Thymus (tissue), 11 donors: ENCODE results near the gene FAM83E. TPM values are rescaled to one million over a fixed set of nuclear protein-coding genes. Genes with fewer than 3 reads are reported as not detected.
A peak's percentile ranks its signal among the peaks of the same experiment; 100 is the strongest.
"Not testable (repeated sequence)": the region's sequence is repeated elsewhere in the genome, so short reads cannot be mapped to it uniquely, and the experiment has no call there.

Experiments
- DNase-seq, 9 donors: peaks; one replicate each; pipeline ENCODE4 v3.0.0-alpha.2; 2013; ENCODE audit warnings: low spot score in 9 of 9, low read depth in 6 of 9, missing footprints in 1 of 9
- H3K27ac ChIP-seq, 2 donors: one replicate each; pipeline ENCODE4 v1.5.1; 2013; ENCODE audit warnings: control low read depth in 1 of 2, low read depth in 1 of 2, low read length in 1 of 2, mild to moderate bottlenecking in 1 of 2, moderate library complexity in 1 of 2
- H3K27me3 ChIP-seq, 2 donors: one replicate each; pipeline ENCODE4 v1.5.1; 2013; ENCODE audit warnings: low read length in 1 of 2; ENCODE audit not compliant: control insufficient read depth in 2 of 2, insufficient read depth in 1 of 2
- H3K36me3 ChIP-seq, 2 donors: one replicate each; pipeline ENCODE4 v1.5.1; 2013; ENCODE audit warnings: low read length in 1 of 2, mild to moderate bottlenecking in 1 of 2, moderate library complexity in 1 of 2; ENCODE audit not compliant: control insufficient read depth in 2 of 2, insufficient read depth in 2 of 2
- H3K4me1 ChIP-seq, 2 donors: one replicate each; pipeline ENCODE4 v1.5.1; 2013; ENCODE audit warnings: low read length in 2 of 2; ENCODE audit not compliant: control insufficient read depth in 2 of 2, insufficient read depth in 2 of 2
- H3K4me3 ChIP-seq, 2 donors: one replicate each; pipeline ENCODE4 v1.5.1; 2013; ENCODE audit warnings: low read length in 2 of 2, control low read depth in 1 of 2, mild to moderate bottlenecking in 1 of 2
- H3K9me3 ChIP-seq, 2 donors: one replicate each; pipeline ENCODE4 v1.5.1; 2013; ENCODE audit warnings: low read length in 1 of 2, mild to moderate bottlenecking in 1 of 2; ENCODE audit not compliant: control insufficient read depth in 2 of 2, insufficient read depth in 1 of 2
- WGBS: extraction: QIAGEN DNeasy Blood & Tissue Kit; methylation state at CpG from one replicate; pipeline ENCODE4 v1.1.7; 2013; 5-methylcytosine and 5-hydroxymethylcytosine counted together
- polyA plus RNA-seq: library from polyadenylated mRNA; stranded (reverse); fragments of 200-250 nt; gene quantifications from one replicate; pipeline ENCODE4 v1.2.3, GENCODE V29; 2013
- total RNA-seq: library from RNA; stranded (reverse); fragments of 120-200 nt; gene quantifications from one replicate; pipeline ENCODE4 v1.2.4, GENCODE V29; 2013
- donor health status: healthy.

FAM83E gene
- total and polyA plus RNA-seq, 2 donors, result 0.33 to 2.2 TPM

DNA sequence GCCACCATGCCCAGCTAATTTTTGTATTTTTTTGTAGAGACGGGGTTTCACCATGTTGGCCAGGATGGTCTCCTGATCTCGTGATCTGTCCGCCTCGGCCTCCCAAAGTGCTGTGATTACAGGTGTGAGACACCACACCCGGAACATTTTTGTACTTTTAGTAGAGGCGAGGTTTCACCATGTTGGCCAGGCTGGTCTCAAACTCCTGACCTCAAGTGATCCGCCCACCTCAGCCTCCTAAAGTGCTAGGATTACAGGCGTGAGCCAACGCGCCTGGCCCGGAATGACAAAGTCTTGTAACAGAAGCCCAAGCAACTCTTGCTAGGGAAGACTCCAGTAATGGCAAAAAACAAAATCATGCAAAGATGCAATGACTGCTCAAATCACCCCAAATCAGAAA is 17.4 kb upstream of the FAM83E start:
- Histone ChIP-seq H3K36me3 (peaks cover 36 to 44% of the 10 kb centered on the region in 2 donors), H3K4me1 (peaks cover 17 to 60% of the 10 kb centered on the region in 2 donors)
- not testable (repeated sequence) for H3K9me3 ChIP-seq, H3K27me3 ChIP-seq, DNase-seq, H3K4me3 ChIP-seq, H3K27ac ChIP-seq
- 96% methylated on average over 11 of the region's 11 CpGs for WGBS

DNA sequence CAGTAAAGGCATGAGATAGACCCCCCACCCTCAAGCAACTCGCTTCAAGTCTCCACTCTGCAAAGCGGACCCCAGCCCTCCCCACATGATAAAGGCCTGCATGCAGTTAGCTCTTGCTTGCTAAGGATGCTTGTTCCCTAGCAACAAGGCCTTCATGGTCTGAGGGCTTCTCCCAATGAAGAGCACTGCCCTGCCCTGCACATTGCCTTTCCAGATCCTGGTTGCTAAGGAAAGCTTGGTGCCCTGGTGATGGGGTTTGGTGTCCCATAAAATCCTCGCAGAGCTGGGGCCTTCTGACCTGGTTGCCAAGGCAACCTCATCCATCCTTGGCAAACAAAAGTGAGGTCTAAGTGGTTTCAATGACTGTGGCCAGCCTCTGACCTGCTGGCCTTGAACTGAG is 16.3 kb upstream of the FAM83E start:
- Histone ChIP-seq H3K36me3 (peaks cover 41 to 44% of the 10 kb centered on the region in 2 donors), H3K27ac (no peak overlapping the region), H3K9me3 (peaks cover 0 to 9% of the 10 kb centered on the region in 2 donors), H3K4me1 (peaks cover 17 to 56% of the 10 kb centered on the region in 2 donors), H3K27me3 (no peaks in the 10 kb centered on the region), H3K4me3 (no peak overlapping the region)
- 95% methylated on average over 3 of the region's 3 CpGs for WGBS
- no peak for DNase-seq

DNA sequence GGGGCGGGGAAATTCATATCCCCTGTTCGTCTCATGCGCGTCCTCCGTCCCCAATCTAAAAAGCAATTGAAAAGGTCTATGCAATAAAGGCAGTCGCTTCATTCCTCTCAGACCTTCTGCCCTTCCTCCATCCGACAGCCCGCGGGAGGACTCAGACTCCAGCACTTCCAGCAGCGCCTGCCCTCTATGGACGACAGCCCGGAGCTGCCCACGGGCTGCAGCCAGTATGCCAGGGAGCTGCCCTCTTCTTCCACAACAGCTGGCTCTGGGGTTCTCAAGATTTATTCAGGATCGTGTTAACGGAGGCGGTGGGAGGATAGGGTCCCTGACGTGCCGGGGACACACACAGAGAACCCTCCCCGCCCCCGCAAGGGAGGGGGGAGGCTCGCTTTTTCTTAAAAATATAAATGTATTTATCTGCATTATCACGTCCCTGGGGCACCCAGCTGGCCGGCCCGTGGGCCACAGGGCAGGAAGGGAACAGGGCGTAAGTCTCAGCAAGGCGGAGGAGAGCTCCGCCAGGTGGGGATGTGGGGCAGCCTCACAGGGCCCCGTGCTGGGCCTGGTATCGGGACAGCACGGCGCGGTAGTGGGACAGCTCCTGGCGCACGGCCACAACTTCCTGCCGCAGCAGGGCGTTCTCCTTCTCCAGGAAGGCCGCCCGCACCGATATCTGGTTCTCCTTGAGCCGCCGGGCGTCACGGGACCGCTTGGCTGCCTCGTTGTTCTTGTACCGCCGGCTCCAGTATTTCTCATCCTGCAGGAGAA is 15.6 kb upstream of the FAM83E start:
- WGBS, result 68% methylated on average over 47 of the region's 47 CpGs
- Histone ChIP-seq H3K4me3 (no peak overlapping the region), H3K4me1 (peaks cover 17 to 51% of the 10 kb centered on the region in 2 donors), H3K27me3 (no peaks in the 10 kb centered on the region), H3K27ac (peak overlapping the region in 1 of 2 donors; percentile 44), H3K9me3 (peaks cover 0 to 9% of the 10 kb centered on the region in 2 donors), H3K36me3 (peaks cover 46 to 51% of the 10 kb centered on the region in 2 donors)
- no peak for DNase-seq

DNA sequence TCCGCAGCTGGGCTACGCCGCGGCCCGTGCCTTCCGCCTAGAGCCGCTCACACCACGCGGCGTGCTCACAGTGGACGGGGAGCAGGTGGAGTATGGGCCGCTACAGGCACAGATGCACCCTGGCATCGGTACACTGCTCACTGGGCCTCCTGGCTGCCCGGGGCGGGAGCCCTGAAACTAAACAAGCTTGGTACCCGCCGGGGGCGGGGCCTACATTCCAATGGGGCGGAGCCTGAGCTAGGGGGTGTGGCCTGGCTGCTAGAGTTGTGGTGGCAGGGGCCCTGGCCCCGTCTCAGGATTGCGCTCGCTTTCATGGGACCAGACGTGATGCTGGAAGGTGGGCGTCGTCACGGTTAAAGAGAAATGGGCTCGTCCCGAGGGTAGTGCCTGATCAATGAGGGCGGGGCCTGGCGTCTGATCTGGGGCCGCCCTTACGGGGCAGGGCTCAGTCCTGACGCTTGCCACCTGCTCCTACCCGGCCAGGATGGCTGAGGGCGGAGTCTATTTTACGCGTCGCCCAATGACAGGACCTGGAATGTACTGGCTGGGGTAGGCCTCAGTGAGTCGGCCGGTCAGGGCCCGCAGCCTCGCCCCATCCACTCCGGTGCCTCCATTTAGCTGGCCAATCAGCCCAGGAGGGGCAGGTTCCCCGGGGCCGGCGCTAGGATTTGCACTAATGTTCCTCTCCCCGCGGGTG is 14.9 kb upstream of the FAM83E start:
- peaks cover 12 to 51% of the 10 kb centered on the region in 2 donors for H3K4me1 ChIP-seq
- no peak overlapping the region for H3K4me3 ChIP-seq
- H3K9me3 ChIP-seq, result peaks cover 0 to 8% of the 10 kb centered on the region in 2 donors
- H3K27me3 ChIP-seq, result no peaks in the 10 kb centered on the region
- 91% methylated on average over 48 of the region's 48 CpGs for WGBS
- peaks cover 48 to 51% of the 10 kb centered on the region in 2 donors for H3K36me3 ChIP-seq
- no peak for DNase-seq
- no peak overlapping the region for H3K27ac ChIP-seq

DNA sequence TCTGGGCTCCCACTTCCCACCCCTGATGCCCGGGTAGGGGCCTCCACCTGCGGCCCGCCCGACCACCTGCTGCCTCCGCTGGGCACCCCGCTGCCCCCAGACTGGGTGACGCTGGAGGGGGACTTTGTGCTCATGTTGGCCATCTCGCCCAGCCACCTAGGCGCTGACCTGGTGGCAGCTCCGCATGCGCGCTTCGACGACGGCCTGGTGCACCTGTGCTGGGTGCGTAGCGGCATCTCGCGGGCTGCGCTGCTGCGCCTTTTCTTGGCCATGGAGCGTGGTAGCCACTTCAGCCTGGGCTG is 14.4 kb upstream of the FAM83E start:
- WGBS, result 98% methylated on average over 22 of the region's 22 CpGs
- no peak overlapping the region for H3K4me3 ChIP-seq
- H3K9me3 ChIP-seq, result peaks cover 0 to 5% of the 10 kb centered on the region in 2 donors
- H3K36me3 ChIP-seq, result peaks cover 48 to 51% of the 10 kb centered on the region in 2 donors
- no peak overlapping the region for H3K27ac ChIP-seq
- H3K4me1 ChIP-seq, result peaks cover 14 to 50% of the 10 kb centered on the region in 2 donors
- no peak for DNase-seq
- no peaks in the 10 kb centered on the region for H3K27me3 ChIP-seq

DNA sequence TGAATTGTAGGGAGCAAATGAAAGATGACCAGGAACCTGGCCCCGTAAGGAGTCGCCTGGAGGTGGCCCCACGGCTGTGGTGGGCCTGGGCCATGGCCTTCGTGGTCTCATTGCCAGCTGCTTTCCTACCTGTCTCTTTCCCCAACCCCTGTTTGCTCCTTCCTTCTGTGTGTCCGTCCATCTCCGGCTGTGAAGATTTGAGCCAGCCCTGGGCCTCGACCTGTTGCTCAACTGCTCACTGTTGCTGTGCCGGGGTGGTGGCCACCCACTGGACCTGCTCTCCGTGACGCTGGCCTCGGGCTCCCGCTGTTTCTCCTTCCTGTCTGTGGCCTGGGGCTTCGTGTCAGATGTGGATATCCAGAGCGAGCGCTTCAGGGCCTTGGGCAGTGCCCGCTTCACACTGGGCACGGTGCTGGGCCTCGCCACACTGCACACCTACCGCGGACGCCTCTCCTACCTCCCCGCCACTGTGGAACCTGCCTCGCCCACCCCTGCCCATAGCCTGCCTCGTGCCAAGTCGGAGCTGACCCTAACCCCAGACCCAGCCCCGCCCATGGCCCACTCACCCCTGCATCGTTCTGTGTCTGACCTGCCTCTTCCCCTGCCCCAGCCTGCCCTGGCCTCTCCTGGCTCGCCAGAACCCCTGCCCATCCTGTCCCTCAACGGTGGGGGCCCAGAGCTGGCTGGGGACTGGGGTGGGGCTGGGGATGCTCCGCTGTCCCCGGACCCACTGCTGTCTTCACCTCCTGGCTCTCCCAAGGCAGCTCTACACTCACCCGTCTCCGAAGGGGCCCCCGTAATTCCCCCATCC is 13.8 kb upstream of the FAM83E start:
- Histone ChIP-seq H3K4me1 (peaks cover 10 to 49% of the 10 kb centered on the region in 2 donors), H3K27ac (peak overlapping the region in 1 of 2 donors; percentile 21), H3K36me3 (peaks cover 48 to 51% of the 10 kb centered on the region in 2 donors), H3K27me3 (no peaks in the 10 kb centered on the region), H3K4me3 (no peak overlapping the region), H3K9me3 (peaks cover 0 to 5% of the 10 kb centered on the region in 2 donors)
- 97% methylated on average over 34 of the region's 34 CpGs for WGBS
- no peak for DNase-seq

DNA sequence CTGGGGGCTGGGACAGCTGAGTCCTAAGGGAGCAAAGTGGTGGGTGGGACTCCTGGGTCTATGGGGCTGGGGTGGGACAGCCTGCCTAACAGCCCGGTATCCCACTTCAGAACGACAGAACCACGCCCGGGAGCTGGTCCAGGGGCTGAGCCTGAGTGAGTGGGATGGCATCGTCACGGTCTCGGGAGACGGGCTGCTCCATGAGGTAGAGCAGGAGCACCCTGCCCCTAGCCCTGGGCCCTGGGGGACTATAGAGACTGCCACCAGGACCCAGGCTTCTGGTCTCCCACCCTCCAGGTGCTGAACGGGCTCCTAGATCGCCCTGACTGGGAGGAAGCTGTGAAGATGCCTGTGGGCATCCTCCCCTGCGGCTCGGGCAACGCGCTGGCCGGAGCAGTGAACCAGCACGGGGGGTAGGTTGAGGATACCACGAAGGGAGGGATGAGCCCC is 13.0 kb upstream of the FAM83E start:
- Histone ChIP-seq H3K9me3 (peaks cover 0 to 5% of the 10 kb centered on the region in 2 donors), H3K36me3 (peaks cover 46 to 48% of the 10 kb centered on the region in 2 donors), H3K4me1 (peaks cover 10 to 49% of the 10 kb centered on the region in 2 donors), H3K27me3 (no peaks in the 10 kb centered on the region), H3K4me3 (no peak overlapping the region), H3K27ac (no peak overlapping the region)
- no peak for DNase-seq
- 97% methylated on average over 17 of the region's 17 CpGs for WGBS

DNA sequence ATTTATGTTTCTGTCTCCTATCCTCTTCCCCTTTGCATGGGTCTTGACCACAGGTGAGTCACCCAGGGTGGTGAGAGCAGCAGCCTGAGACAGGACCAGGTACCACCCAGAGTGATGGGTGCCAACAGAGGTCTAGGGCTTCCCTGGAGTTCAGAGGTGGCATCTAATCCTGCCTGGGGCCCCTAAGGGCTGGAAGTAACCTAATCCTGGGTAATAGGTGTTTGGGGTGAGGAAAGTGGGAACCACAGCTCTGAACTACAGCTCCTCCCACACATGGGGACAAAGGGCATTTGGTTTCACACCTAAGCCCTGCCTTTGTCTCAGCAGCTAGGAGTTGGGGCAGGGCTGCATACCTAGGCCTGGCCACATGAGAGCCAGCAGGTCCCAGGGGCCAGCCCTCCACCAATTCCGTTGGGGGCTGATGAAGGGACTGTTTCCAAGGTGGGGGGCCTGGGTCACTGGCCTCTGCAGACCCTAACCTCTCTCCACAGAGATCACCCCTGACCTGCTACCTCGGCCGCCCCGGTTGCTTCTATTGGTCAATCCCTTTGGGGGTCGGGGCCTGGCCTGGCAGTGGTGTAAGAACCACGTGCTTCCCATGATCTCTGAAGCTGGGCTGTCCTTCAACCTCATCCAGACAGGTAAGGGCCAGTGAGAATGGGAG is 12.5 kb upstream of the FAM83E start:
- Histone ChIP-seq H3K27ac (peak overlapping the region in 1 of 2 donors; percentile 60), H3K36me3 (peaks cover 41 to 51% of the 10 kb centered on the region in 2 donors), H3K27me3 (no peaks in the 10 kb centered on the region), H3K4me3 (no peak overlapping the region), H3K4me1 (peaks cover 10 to 44% of the 10 kb centered on the region in 2 donors), H3K9me3 (peaks cover 0 to 5% of the 10 kb centered on the region in 2 donors)
- DNase-seq, result no peak
- WGBS, result 94% methylated on average over 6 of the region's 6 CpGs
